ENCODE results near the gene OPN1LW.

OPN1LW gene

GRCh38 chrX:154098551-154098950 lies 45.5 kb upstream of the OPN1LW start:
- Histone ChIP-seq H3K36me3 (replicated peaks) (no peaks in the 10 kb centered on the region), H3K27me3 (replicated peaks) (no peaks in the 10 kb centered on the region), H3K4me3 (ENCODE audit: low read depth, low read length) (no peak overlapping the region), H3K27ac (no peak overlapping the region)
- DNase-seq: no peak
- in situ Hi-C loops (cut with HindIII; ENCODE audit: low pct_ligation_motif_present, low sequenced_read_pairs): no loop called here
- TF ChIP-seq CTCF (IDR thresholded peaks at IDR 0.05; ENCODE audit: low read depth, low read length, missing control alignments): no peak

GRCh38 chrX:154113729-154114128 lies 30.3 kb upstream of the OPN1LW start:
- in situ Hi-C loops (cut with HindIII; ENCODE audit: low pct_ligation_motif_present, low sequenced_read_pairs): no loop called here
- H3K36me3 ChIP-seq (replicated peaks): no peaks in the 10 kb centered on the region
- no peak overlapping the region for H3K4me3 ChIP-seq (ENCODE audit: low read depth, low read length)
- no peak overlapping the region for H3K27ac ChIP-seq
- DNase-seq: no peak
- no peak for TF ChIP-seq CTCF (IDR thresholded peaks at IDR 0.05; ENCODE audit: low read depth, low read length, missing control alignments)
- H3K27me3 ChIP-seq (replicated peaks): no peaks in the 10 kb centered on the region

GRCh38 chrX:154114652-154115051 lies 29.4 kb upstream of the OPN1LW start:
- no peaks in the 10 kb centered on the region for H3K27me3 ChIP-seq (replicated peaks)
- no peak overlapping the region for H3K27ac ChIP-seq
- H3K4me3 ChIP-seq (ENCODE audit: low read depth, low read length): no peak overlapping the region
- DNase-seq: no peak
- in situ Hi-C loops (cut with HindIII; ENCODE audit: low pct_ligation_motif_present, low sequenced_read_pairs): no loop called here
- no peak for TF ChIP-seq CTCF (IDR thresholded peaks at IDR 0.05; ENCODE audit: low read depth, low read length, missing control alignments)
- H3K36me3 ChIP-seq (replicated peaks): no peaks in the 10 kb centered on the region

GRCh38 chrX:154115071-154115470 lies 29.0 kb upstream of the OPN1LW start:
- no peak for DNase-seq
- no peak overlapping the region for H3K4me3 ChIP-seq (ENCODE audit: low read depth, low read length)
- no peaks in the 10 kb centered on the region for H3K36me3 ChIP-seq (replicated peaks)
- TF ChIP-seq CTCF (IDR thresholded peaks at IDR 0.05; ENCODE audit: low read depth, low read length, missing control alignments): no peak
- H3K27ac ChIP-seq: no peak overlapping the region
- in situ Hi-C loops (cut with HindIII; ENCODE audit: low pct_ligation_motif_present, low sequenced_read_pairs): no loop called here
- H3K27me3 ChIP-seq (replicated peaks): no peaks in the 10 kb centered on the region

- Histone ChIP-seq H3K27me3 (replicated peaks) (no peaks in the 10 kb centered on the region), H3K27ac (no peak overlapping the region), H3K4me3 (ENCODE audit: low read depth, low read length) (no peak overlapping the region), H3K36me3 (replicated peaks) (no peaks in the 10 kb centered on the region)
- no peak for TF ChIP-seq CTCF (IDR thresholded peaks at IDR 0.05; ENCODE audit: low read depth, low read length, missing control alignments)
- DNase-seq: no peak
- in situ Hi-C loops (cut with HindIII; ENCODE audit: low pct_ligation_motif_present, low sequenced_read_pairs): no loop called here
These were observed 28.3 kb upstream of the OPN1LW start for GRCh38 chrX:154115750-154116149.

GRCh38 chrX:154116426-154117211 lies 27.4 kb upstream of the OPN1LW start:
- H3K4me3 ChIP-seq (ENCODE audit: low read depth, low read length): no peak overlapping the region
- no peak for TF ChIP-seq CTCF (IDR thresholded peaks at IDR 0.05; ENCODE audit: low read depth, low read length, missing control alignments)
- no peak overlapping the region for H3K27ac ChIP-seq
- DNase-seq: no peak
- in situ Hi-C loops (cut with HindIII; ENCODE audit: low pct_ligation_motif_present, low sequenced_read_pairs): no loop called here
- H3K36me3 ChIP-seq (replicated peaks): no peaks in the 10 kb centered on the region
- H3K27me3 ChIP-seq (replicated peaks): no peaks in the 10 kb centered on the region

Data from brain microvascular endothelial cell (primary cell).